Measurements from ENCODE around the gene CHCHD6.

- TF ChIP-seq CTCF (IDR thresholded peaks at IDR 0.05; ENCODE audit: low read depth, low read length, missing input control) = no peak
- no peak for TF ChIP-seq ZBTB33 (IDR thresholded peaks at IDR 0.05)
- TF ChIP-seq TAF1 (conservative IDR thresholded peaks at IDR 0.05) = no peak
- TF ChIP-seq YY1 (IDR thresholded peaks at IDR 0.05) = no peak
- no peak for TF ChIP-seq GABPA (IDR thresholded peaks at IDR 0.05 in 1 of 2, conservative IDR thresholded peaks at IDR 0.05 in 1 of 2)
- TF ChIP-seq EGR1 (IDR thresholded peaks at IDR 0.05; ENCODE audit: low read depth in 2 of 2) = no peak
- no peak for TF ChIP-seq NR2F2 (IDR thresholded peaks at IDR 0.05)
- no peak for TF ChIP-seq ATF3 (IDR thresholded peaks at IDR 0.05)
- no peak for TF ChIP-seq REST (IDR thresholded peaks at IDR 0.05)
- no peak for TF ChIP-seq RAD21 (IDR thresholded peaks at IDR 0.05)
- no peak for TF ChIP-seq MAX (IDR thresholded peaks at IDR 0.05)
Observed at GRCh38 chr3:126760541-126760940, 56.5 kb downstream of the CHCHD6 start.

Data from liver (tissue), 3 donors.